GM19099 (cell line): ENCODE results near the gene RPGRIP1L.

ENCODE experiments used
- POLR2A ChIP-seq: IDR thresholded peaks from 3 replicates; pipeline ENCODE4 v1.6.1; 2011; ENCODE audit warnings: low read depth; ENCODE audit not compliant: insufficient read length; ENCODE audit errors: extremely low read depth

The RPGRIP1L gene

GRCh38 chr16:53686710-53687109 lies 16.9 kb downstream of the RPGRIP1L start:
- TF ChIP-seq POLR2A = no peak

GRCh38 chr16:53681354-53681753 lies 22.3 kb downstream of the RPGRIP1L start:
- no peak for TF ChIP-seq POLR2A

GRCh38 chr16:53680756-53681155 lies 22.9 kb downstream of the RPGRIP1L start:
- TF ChIP-seq POLR2A = no peak

- TF ChIP-seq POLR2A = no peak
Observed at GRCh38 chr16:53678756-53679343, 24.8 kb downstream of the RPGRIP1L start.

GRCh38 chr16:53678155-53678554 lies 25.5 kb downstream of the RPGRIP1L start:
- TF ChIP-seq POLR2A = no peak

GRCh38 chr16:53673189-53673588 lies 30.5 kb downstream of the RPGRIP1L start:
- no peak for TF ChIP-seq POLR2A

- no peak for TF ChIP-seq POLR2A
Observed at GRCh38 chr16:53672461-53672860, 31.2 kb downstream of the RPGRIP1L start.

GRCh38 chr16:53668869-53669268 lies 34.8 kb downstream of the RPGRIP1L start:
- TF ChIP-seq POLR2A = no peak

GRCh38 chr16:53666786-53667415 lies 36.8 kb downstream of the RPGRIP1L start:
- TF ChIP-seq POLR2A = no peak

- TF ChIP-seq POLR2A = no peak
Observed at GRCh38 chr16:53664724-53665345, 38.8 kb downstream of the RPGRIP1L start.

GRCh38 chr16:53662072-53662471 lies 41.6 kb downstream of the RPGRIP1L start:
- TF ChIP-seq POLR2A = no peak

- TF ChIP-seq POLR2A = no peak
Observed at GRCh38 chr16:53654946-53655345, 48.7 kb downstream of the RPGRIP1L start.

- no peak for TF ChIP-seq POLR2A
Observed at GRCh38 chr16:53651357-53651756, 52.3 kb downstream of the RPGRIP1L start.

- no peak for TF ChIP-seq POLR2A
Observed at GRCh38 chr16:53646506-53646905, 57.2 kb downstream of the RPGRIP1L start.

GRCh38 chr16:53643474-53643873 lies 60.2 kb downstream of the RPGRIP1L start:
- no peak for TF ChIP-seq POLR2A

- no peak for TF ChIP-seq POLR2A
Observed at GRCh38 chr16:53642094-53642493, 61.6 kb downstream of the RPGRIP1L start.
